WTC11 (cell line): Measurements from ENCODE around the gene LHB.

Experiments
- MYBL2 ChIP-seq: sonication (generic); formaldehyde crosslinking; IDR thresholded peaks from 2 replicates; pipeline ENCODE4 v1.8.1; 2023; ENCODE audit warnings: mild to moderate bottlenecking, moderate library complexity, missing genetic modification reagents
- NFATC4 ChIP-seq: fragments of 250-450 bp; sonication (Bioruptor Pico); IDR thresholded peaks from 2 replicates; pipeline ENCODE4 v1.9.0; 2021; ENCODE audit warnings: mild to moderate bottlenecking
- NFE2L1 ChIP-seq: sonication (generic); formaldehyde crosslinking; IDR thresholded peaks from 2 replicates; pipeline ENCODE4 v1.8.1; 2023; ENCODE audit warnings: missing genetic modification reagents
- NR3C1 ChIP-seq: sonication (generic); formaldehyde crosslinking; conservative IDR thresholded peaks from 2 replicates; pipeline ENCODE4 v1.8.1; 2023; ENCODE audit warnings: low read depth, mild to moderate bottlenecking, missing genetic modification reagents
- RELA ChIP-seq: sonication (generic); formaldehyde crosslinking; IDR thresholded peaks from 2 replicates; pipeline ENCODE4 v1.8.1; 2022; ENCODE audit warnings: missing genetic modification reagents, mild to moderate bottlenecking, borderline replicate concordance
- TP53 ChIP-seq: sonication (generic); formaldehyde crosslinking; IDR thresholded peaks from 2 replicates; pipeline ENCODE4 v1.8.1; 2023; ENCODE audit warnings: mild to moderate bottlenecking, missing genetic modification reagents
- TF ChIP-seq, protein P1 (sequence below): fragments of 200-600 bp; IDR thresholded peaks from 2 replicates; pipeline ENCODE4 v1.8.0; 2022; ENCODE audit warnings: antibody characterized with exemption
- TF ChIP-seq, protein P2 (sequence below): sonication (generic); formaldehyde crosslinking; IDR thresholded peaks from 2 replicates; pipeline ENCODE4 v1.8.1; 2023; ENCODE audit warnings: mild to moderate bottlenecking, moderate library complexity, missing genetic modification reagents
- TF ChIP-seq, protein P3 (sequence below): sonication (generic); formaldehyde crosslinking; IDR thresholded peaks from 2 replicates; pipeline ENCODE4 v1.8.0; 2022; ENCODE audit warnings: mild to moderate bottlenecking, missing genetic modification reagents
- TF ChIP-seq, protein P4 (sequence below): fragments of 250-450 bp; sonication (Bioruptor Pico); IDR thresholded peaks from 2 replicates; pipeline ENCODE4 v1.8.0; 2021; ENCODE audit warnings: mild to moderate bottlenecking
- TF ChIP-seq, protein P5 (sequence below): sonication (generic); formaldehyde crosslinking; conservative IDR thresholded peaks from 2 replicates; pipeline ENCODE4 v1.8.1; 2022; ENCODE audit warnings: mild to moderate bottlenecking, missing genetic modification reagents

DNA sequence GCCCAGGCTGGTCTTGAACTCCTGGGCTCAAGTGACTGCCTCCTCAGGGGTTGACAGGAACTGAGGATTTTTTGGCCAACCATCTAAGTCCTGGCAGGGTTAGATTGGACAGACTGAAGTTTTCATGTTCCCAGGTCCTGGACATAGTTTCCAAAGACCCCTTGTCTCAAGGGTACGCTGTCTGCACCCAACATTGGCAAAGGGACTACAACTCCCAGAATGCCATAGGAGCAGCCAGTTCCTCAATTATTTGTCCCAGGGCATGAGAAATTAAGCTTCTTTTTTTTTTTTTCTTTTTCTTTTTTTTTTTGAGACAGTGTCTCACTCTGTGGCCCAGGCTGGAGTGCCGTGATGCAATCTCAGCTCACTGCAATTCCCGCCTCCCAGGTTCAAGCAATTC lies 30.7 kb downstream of the LHB start:
- TF ChIP-seq, protein P1, sequence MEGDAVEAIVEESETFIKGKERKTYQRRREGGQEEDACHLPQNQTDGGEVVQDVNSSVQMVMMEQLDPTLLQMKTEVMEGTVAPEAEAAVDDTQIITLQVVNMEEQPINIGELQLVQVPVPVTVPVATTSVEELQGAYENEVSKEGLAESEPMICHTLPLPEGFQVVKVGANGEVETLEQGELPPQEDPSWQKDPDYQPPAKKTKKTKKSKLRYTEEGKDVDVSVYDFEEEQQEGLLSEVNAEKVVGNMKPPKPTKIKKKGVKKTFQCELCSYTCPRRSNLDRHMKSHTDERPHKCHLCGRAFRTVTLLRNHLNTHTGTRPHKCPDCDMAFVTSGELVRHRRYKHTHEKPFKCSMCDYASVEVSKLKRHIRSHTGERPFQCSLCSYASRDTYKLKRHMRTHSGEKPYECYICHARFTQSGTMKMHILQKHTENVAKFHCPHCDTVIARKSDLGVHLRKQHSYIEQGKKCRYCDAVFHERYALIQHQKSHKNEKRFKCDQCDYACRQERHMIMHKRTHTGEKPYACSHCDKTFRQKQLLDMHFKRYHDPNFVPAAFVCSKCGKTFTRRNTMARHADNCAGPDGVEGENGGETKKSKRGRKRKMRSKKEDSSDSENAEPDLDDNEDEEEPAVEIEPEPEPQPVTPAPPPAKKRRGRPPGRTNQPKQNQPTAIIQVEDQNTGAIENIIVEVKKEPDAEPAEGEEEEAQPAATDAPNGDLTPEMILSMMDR: no peak
- TF ChIP-seq RELA (CRISPR knock-in tag): no peak
- no peak for TF ChIP-seq NFATC4 (CRISPR knock-in tag)
- TF ChIP-seq MYBL2 (CRISPR knock-in tag): no peak
- TF ChIP-seq, protein P2, sequence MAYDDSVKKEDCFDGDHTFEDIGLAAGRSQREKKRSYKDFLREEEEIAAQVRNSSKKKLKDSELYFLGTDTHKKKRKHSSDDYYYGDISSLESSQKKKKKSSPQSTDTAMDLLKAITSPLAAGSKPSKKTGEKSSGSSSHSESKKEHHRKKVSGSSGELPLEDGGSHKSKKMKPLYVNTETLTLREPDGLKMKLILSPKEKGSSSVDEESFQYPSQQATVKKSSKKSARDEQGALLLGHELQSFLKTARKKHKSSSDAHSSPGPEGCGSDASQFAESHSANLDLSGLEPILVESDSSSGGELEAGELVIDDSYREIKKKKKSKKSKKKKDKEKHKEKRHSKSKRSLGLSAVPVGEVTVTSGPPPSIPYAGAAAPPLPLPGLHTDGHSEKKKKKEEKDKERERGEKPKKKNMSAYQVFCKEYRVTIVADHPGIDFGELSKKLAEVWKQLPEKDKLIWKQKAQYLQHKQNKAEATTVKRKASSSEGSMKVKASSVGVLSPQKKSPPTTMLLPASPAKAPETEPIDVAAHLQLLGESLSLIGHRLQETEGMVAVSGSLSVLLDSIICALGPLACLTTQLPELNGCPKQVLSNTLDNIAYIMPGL (CRISPR knock-in tag): no peak
- TF ChIP-seq, protein P3, sequence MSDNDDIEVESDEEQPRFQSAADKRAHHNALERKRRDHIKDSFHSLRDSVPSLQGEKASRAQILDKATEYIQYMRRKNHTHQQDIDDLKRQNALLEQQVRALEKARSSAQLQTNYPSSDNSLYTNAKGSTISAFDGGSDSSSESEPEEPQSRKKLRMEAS (CRISPR knock-in tag): no peak
- TF ChIP-seq, protein P4, sequence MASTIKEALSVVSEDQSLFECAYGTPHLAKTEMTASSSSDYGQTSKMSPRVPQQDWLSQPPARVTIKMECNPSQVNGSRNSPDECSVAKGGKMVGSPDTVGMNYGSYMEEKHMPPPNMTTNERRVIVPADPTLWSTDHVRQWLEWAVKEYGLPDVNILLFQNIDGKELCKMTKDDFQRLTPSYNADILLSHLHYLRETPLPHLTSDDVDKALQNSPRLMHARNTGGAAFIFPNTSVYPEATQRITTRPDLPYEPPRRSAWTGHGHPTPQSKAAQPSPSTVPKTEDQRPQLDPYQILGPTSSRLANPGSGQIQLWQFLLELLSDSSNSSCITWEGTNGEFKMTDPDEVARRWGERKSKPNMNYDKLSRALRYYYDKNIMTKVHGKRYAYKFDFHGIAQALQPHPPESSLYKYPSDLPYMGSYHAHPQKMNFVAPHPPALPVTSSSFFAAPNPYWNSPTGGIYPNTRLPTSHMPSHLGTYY: no peak
- no peak for TF ChIP-seq NR3C1 (CRISPR knock-in tag)
- TF ChIP-seq, protein P5, sequence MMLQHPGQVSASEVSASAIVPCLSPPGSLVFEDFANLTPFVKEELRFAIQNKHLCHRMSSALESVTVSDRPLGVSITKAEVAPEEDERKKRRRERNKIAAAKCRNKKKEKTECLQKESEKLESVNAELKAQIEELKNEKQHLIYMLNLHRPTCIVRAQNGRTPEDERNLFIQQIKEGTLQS (CRISPR knock-in tag): no peak
- no peak for TF ChIP-seq TP53 (CRISPR knock-in tag)
- no peak for TF ChIP-seq NFE2L1 (CRISPR knock-in tag)
